ENCODE data around the gene CHAMP1. TPM values are rescaled to one million over a fixed set of nuclear protein-coding genes. Genes with fewer than 3 reads are reported as not detected.

The CHAMP1 gene
- total RNA-seq, 1 donor from 2014 or later = 37.0 TPM

- Mint-ChIP-seq H3K36me3 (peaks cover 12% of the 10 kb centered on the region), H3K4me3 (no peak overlapping the region), H3K4me1 (ENCODE audit: unreplicated experiment) (no peaks in the 10 kb centered on the region), H3K27ac (no peak overlapping the region), H3K27me3 (no peaks in the 10 kb centered on the region), H3K9me3 (no peaks in the 10 kb centered on the region)
- no peak for TF ChIP-seq CTCF (conservative IDR thresholded peaks at IDR 0.05)
- DNase-seq (ENCODE audit: extremely low spot score, unreplicated experiment) = no peak
Measured at GRCh38 chr13:114303700-114304327, 10.5 kb upstream of the CHAMP1 start.

- H3K9me3 Mint-ChIP-seq = no peaks in the 10 kb centered on the region
- H3K4me1 Mint-ChIP-seq (ENCODE audit: unreplicated experiment) = no peaks in the 10 kb centered on the region
- DNase-seq (ENCODE audit: extremely low spot score, unreplicated experiment) = no peak
- H3K27ac Mint-ChIP-seq = no peak overlapping the region
- TF ChIP-seq CTCF (conservative IDR thresholded peaks at IDR 0.05) = no peak
- peaks cover 7% of the 10 kb centered on the region for H3K36me3 Mint-ChIP-seq
- no peaks in the 10 kb centered on the region for H3K27me3 Mint-ChIP-seq
- H3K4me3 Mint-ChIP-seq = no peak overlapping the region
Measured at GRCh38 chr13:114304346-114305034, 9.8 kb upstream of the CHAMP1 start.

GRCh38 chr13:114309086-114309485 lies 5.2 kb upstream of the CHAMP1 start:
- no peaks in the 10 kb centered on the region for H3K27me3 Mint-ChIP-seq
- H3K4me3 Mint-ChIP-seq = no peak overlapping the region
- no peak for DNase-seq (ENCODE audit: extremely low spot score, unreplicated experiment)
- no peaks in the 10 kb centered on the region for H3K9me3 Mint-ChIP-seq
- H3K27ac Mint-ChIP-seq = no peak overlapping the region
- TF ChIP-seq CTCF (conservative IDR thresholded peaks at IDR 0.05) = no peak
- peaks cover 3% of the 10 kb centered on the region for H3K36me3 Mint-ChIP-seq
- peaks cover 4% of the 10 kb centered on the region for H3K4me1 Mint-ChIP-seq (ENCODE audit: unreplicated experiment)

GRCh38 chr13:114309806-114310410 lies 4.4 kb upstream of the CHAMP1 start:
- TF ChIP-seq CTCF (conservative IDR thresholded peaks at IDR 0.05) = no peak
- H3K9me3 Mint-ChIP-seq = no peaks in the 10 kb centered on the region
- no peak for DNase-seq (ENCODE audit: extremely low spot score, unreplicated experiment)
- H3K4me3 Mint-ChIP-seq = no peak overlapping the region
- H3K27me3 Mint-ChIP-seq = no peaks in the 10 kb centered on the region
- peaks cover 5% of the 10 kb centered on the region for H3K4me1 Mint-ChIP-seq (ENCODE audit: unreplicated experiment)
- peaks cover 3% of the 10 kb centered on the region for H3K36me3 Mint-ChIP-seq
- H3K27ac Mint-ChIP-seq = no peak overlapping the region

- no peak overlapping the region for H3K4me3 Mint-ChIP-seq
- TF ChIP-seq CTCF (conservative IDR thresholded peaks at IDR 0.05) = no peak
- no peaks in the 10 kb centered on the region for H3K9me3 Mint-ChIP-seq
- H3K27me3 Mint-ChIP-seq = no peaks in the 10 kb centered on the region
- DNase-seq (ENCODE audit: extremely low spot score, unreplicated experiment) = no peak
- peaks cover 7% of the 10 kb centered on the region for H3K36me3 Mint-ChIP-seq
- H3K27ac Mint-ChIP-seq = no peak overlapping the region
- H3K4me1 Mint-ChIP-seq (ENCODE audit: unreplicated experiment) = peaks cover 12% of the 10 kb centered on the region
Measured at GRCh38 chr13:114310956-114311355, 3.3 kb upstream of the CHAMP1 start.

Measured in type B pancreatic cell (in vitro differentiated cells).